GM21825 (cell line): ENCODE results near the gene TNS1.

ENCODE experiments used
- ATAC-seq: cut with Tn5 transposase; IDR thresholded peaks from one replicate; pipeline ENCODE4 v1.9.1; 2021; ENCODE audit warnings: mild to moderate bottlenecking, moderate library complexity; ENCODE audit not compliant: unreplicated experiment

TNS1 gene

DNA sequence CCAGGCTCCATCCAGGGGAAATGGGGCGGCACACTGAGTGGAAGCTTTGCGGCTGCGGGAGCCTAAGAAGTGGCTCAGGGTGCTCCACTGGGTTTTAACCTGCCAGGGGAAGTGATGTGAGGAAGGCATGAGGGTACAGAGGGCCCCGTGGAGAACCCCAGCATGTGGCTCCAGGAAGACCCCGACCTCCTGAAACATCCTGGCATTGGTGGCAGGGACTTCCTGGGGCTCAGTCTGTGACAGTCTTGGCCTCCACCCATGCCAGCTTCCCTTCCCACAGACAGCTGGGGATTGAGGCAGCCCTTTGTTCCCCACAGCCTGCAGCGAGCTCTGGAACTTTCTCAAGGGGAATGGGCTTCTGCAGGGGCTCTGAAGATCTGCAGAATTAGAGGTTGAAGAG lies 146.6 kb downstream of the TNS1 start:
- no peak for ATAC-seq

DNA sequence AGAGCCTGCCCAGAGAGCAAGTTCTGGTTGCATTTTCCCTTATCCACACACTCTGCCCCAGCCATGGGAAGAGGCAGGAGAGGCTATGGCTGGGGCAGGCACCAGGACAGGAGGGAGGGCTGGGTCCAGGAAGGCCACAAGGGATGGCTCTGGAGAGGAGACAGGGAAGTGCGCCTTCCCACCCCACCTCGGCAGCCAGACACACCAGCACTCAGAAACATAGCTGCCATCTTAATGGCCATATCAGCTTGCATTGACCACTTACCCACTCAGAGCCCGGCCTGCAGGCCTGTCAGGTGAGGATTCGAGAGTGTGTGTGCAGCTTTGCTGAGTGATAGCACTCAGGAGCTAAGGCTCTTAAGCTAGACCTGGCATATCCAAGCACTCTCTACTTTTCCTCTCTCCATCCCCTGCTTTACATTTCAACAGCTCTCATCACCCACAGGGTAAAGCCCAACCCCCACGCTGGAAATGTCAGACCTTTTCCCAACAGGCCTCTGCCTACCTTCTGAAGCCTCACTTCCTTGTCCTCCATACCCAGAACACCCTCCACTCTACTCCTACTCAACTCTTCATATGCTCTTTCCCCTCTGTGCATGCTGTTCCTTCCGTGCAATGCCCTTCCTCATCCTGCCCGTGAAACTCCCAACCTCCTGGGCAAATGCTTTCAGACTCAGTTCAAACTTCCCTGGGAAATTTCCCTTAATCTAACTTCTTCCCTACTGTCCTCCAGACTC lies 147.9 kb downstream of the TNS1 start:
- ATAC-seq: no peak

DNA sequence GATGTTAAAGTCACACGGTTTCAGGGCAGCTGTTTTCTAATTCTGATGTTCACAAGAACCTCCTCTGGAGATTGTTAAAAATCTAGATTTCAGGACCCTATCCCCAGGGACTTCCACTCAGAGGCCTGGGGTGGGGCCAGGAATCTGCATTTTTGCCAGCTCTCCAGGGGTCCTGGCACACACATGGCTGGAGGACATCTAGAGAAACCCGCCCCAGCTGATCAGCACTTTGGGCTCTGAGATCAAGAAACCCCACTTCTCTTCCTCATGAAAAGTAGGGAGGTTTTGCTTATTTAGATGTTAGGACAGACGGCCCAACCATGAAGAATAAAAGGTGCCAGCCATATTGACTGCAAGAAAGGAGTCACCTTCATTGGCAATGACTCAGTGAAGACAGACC lies 148.8 kb downstream of the TNS1 start:
- ATAC-seq: no peak

DNA sequence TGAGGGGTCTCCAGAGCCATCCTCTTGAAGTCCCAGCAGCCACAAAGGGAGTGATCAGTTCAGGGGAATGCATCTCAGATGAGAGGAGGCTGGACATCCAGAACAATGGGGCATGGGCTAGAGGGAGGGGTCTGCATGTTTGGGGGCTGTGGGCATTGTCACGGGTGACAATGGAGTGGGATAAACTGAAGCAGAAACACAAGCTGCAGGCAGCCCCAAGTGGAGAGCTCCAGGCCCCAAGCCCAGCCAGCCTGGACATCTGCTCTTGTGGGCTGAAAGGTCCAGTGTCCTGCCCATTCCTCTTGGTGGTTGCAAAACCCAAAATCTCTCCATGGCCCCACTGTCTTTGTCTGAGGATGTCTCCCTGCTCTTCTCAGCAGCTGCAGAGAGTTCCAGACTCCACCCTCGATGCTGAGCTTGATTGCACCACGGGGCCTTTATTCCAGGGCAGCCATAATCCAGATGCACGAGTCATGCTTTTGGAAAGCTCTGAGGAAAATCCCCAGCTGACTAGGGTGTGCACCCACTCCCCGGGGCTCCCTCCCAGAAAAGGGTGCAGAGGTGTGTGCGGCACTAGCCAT lies 149.4 kb downstream of the TNS1 start:
- ATAC-seq: no peak

DNA sequence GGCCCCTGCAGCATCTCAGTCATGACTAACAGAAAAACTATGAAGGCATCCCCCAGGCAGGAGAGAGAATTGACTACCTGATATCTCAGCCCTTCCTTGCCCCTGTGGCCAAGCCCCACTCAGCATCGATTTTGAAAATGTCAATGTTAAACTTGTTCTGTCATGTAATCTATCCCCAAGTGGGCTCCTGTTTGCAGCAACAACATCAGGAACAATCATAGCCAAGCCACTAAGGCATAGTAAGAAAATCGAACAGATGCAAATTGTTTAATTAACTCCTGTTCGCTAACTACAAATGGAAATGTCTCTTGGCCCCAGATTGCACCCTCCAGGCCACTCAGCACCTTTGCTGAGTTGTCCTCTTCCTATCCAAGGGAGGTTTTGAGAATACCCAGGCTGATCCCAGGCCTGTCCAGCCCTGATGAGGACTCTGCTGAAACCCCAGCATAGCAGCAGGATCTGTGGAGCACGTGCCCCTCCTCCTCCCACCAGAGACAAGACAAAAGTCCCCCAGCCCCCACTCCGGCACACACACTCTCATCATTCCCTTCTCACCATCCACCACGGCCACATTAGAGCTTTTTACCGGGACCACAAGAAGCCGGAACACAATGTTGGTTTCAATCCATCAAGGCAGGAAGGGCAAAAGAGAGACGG lies 150.1 kb downstream of the TNS1 start:
- ATAC-seq: no peak

DNA sequence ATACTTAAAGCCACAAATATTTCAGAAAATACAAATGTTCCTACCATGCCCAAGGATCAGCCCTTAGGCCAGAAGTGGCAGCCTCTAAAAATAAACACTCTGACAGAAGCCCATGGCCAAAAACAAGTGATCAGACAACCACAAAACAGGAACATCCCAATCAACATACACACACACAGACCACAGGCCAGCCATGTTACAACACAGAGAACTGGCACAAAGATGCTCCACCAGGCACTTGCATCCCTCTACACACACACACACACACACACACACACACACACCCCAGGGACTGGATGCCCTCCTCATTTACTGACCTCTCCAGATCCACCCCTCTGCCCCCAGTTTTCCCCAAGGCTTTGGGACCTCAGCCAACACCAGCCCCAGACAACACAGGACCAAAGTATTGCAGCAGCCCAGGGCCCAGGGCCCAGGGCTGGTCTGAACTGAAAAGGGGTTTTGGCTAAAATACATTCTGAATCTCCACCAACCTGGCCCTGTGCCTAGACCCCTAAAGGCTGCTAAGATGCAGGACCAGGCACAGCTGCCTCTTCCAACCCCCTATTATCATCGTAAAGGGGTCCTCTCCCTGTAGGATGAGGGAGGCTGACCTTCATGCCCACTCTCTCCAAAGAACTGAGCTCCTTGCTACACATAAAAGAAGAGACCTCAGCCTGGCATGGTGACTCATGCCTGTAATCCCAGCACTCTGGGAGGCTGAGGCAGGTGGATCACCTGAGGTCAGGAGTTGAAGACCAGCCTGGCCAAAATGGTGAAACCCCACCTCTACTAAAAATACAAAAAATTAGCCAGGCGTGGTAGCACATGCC lies 151.4 kb downstream of the TNS1 start:
- ATAC-seq: no peak

DNA sequence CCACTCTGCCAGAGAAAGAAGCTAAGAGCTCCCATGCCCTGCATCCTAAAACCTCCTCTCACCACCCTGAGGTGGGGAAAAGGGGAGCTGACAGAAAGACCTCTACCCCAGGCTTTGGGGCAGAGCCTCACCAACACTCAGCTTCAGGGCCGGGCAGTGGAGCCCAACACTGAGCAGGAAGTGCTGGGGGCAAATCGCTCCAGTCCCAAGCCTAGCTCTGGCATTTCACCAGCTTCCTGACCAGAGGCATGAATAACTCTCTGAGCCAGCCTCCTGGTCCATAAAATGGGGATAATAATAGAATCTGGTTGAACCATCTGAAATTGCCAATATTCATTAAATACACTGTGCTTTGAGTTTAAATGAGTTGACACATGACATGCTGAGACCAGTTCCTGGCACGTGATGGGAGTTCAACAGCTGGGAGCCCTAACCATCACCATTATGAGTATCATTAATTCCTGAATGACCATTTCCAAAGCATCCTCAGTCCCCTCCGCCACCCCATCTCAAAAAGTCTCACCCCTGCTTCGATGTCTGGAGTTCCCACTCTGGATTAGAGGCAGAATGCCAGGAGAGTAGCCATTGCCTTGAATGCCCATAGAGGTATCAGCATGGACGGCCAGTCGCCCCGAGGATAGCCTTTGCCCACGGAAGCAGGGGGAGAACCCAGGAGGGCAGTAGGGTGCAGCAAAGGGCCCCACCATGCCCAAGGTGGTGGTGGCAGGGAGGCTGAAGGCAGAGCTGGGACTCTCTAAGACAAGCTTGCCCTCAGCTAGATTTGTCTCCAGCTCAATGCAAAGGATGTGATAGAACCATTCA lies 153.4 kb downstream of the TNS1 start:
- ATAC-seq: no peak

DNA sequence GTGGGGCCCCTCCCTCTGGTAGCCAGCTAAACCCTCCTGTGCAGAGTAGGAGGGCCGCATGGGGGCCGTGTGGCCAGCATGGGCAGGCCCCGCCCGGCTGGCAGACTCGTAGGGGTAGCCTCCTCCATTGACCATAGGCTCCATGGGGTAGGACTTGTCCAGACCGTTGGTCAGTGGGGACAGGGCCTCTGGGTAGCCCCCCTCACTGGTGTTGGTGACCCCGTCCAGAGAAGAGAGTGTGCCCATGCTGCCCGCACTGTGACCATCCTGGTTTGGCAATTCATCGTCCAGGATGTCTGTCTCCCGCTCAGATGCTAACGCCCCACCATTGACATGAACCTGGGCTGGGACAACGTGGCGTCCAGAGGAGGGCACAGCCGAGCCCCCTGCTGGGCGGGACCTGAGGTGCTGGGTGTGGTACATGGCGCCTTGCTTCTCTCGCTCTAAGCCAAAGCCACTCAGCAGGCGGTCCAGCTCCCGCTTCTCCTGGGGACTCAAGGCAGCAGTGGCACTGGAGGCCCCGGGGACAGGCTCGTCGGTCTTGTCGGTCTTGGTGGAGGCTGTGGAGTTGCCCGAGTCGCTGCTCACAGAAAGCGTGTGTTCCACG lies 154.3 kb downstream of the TNS1 start:
- no peak for ATAC-seq

DNA sequence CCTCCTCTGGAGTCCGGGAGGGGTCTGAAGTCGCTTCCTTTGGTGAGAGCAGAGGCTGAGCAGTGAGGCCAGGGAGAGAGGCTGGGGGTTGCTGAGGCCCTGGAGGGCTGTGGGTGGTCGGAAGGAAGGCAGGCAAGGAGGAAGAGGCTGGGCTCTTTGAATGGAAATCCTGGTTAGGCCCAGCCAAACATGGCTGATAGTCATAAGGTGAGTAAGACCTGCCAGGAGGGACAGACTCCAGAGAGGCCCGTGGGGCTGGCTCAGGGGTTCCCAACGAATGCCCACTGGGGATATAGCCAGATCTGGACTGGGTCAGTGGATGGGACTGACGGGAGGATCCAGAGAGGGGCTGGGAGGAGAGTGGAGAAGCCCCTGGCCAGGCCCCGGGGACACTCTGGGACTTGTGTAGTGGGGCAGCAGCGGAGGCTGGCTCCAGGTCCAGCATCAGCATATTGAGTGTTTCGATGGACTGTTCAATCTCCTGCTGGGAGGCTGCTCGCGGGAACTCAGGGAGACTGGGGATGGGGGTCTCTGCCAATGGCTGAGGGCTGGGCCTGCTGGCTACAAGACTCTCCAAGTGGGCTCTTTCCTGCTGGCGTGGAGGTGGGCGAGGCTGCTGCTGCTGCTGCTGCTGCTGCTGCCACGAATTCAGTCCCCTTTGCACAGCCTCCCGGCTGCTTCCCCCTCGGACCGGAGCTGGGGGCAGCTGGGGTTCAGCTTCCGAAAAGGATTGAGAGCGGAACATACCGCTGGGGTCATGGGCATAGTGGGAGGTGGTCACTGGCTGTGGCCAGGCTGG lies 155.0 kb downstream of the TNS1 start:
- ATAC-seq: no peak

DNA sequence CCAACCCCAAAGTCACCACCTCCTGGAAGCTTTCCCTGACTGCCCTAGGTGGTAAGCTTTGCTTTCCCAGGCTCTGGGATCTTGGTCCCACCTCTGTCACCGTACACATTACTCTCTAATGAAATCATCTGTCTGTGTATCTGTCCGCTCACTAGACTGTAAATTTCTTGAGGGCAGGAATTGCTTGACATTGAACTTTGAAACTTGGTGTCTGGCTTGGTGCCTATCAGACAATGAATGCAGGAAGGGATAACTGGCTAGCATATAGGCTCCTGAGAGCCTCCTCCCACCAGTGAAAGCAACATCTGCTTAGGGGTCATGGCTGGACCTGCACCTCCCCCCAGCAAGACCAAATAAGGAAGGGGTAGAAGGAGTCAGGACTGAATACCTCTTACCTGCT lies 155.7 kb downstream of the TNS1 start:
- no peak for ATAC-seq

DNA sequence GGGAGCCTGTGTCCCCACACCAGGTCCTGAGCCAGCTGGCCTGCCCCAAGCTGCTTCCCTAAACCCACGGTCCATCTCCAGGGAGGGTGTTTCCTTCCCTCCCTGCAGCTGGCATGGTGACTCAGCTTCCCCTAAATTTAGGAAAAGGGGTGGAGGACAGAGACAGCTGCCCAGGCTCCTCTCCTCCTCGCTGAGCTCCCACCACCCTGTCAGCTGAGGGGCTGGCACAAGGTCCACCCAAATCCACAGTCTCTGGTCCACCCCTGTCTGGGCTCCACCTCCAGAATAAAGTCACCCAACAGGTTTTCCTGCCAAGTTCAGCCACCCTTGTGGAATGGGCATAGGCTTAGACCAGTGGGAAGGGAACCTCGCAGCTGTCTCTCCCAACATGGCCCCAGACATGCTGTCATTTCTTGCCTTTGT lies 156.5 kb downstream of the TNS1 start:
- ATAC-seq: no peak

DNA sequence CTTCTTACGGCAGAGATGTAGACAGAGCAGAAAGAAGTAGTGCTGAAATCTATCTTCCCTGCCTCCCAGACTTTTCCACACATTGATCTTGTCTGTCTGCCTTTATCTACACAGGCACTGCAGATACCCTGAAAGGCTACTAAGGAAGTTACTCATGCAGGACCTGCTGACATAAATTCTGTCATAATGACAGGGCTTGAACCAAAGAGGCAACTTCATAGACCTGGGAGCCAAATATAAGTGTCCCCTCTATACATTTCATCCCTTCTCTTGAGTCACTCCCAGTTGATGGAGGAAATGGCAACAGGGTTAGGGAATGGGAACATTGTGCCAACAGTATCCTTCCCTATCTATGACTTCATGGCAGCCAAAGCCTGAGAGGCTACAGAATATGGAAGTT lies 157.5 kb downstream of the TNS1 start:
- ATAC-seq: no peak

DNA sequence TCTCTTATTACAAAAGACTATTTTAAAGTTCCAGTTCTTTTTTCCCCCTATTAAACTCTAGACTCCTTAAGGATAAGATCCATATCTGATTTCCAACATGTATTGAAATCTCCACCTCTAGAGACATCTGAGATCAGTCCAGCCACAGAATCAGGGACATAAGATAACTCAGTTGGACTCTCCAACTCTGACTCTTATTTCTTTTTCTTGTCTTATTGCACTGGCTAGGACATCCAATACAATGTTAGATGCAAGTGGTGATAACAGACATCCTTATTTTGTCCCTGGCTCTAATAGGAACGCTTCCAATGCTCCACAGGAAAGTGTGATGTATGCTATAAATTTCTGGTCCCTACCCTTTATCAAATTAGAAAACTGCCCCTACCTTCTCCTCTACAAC lies 158.1 kb downstream of the TNS1 start:
- no peak for ATAC-seq

DNA sequence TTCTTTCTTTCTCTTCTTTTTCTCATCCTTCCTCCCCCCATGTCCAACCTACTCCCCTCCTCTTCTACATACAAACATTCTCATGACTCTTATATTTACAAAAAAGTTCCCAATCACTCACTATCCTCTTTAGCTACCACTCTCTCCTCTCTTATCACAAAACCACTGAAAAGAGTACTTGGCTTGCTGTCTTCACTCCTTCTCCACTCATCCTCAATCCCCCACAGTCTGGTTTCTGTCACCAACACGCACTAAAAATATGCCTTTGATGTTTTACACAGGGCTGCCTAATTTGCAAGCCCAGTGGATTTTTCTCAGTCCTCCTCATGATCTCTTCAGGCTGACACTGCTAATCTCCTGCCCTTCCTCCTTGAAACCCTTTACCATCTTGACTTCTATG lies 159.5 kb downstream of the TNS1 start:
- no peak for ATAC-seq

DNA sequence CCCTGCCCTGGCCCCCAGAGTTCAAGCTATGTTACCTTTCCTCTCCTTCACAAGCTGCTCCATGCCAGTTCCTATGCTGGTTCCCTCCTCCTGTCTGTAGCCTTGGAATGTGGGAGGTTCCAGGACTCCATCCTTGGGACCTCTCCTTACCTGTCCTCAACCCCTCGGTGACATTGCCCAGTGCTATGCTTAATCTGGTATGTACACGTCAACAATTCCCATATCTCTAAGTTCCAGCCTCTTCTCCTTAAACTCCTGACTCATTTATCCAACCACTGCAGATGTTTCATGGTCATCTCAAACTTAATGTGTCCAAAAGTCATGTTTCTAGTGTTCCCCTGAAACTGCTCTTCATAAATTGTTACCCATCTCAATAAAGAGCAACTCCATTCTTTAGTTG lies 160.8 kb downstream of the TNS1 start:
- no peak for ATAC-seq

DNA sequence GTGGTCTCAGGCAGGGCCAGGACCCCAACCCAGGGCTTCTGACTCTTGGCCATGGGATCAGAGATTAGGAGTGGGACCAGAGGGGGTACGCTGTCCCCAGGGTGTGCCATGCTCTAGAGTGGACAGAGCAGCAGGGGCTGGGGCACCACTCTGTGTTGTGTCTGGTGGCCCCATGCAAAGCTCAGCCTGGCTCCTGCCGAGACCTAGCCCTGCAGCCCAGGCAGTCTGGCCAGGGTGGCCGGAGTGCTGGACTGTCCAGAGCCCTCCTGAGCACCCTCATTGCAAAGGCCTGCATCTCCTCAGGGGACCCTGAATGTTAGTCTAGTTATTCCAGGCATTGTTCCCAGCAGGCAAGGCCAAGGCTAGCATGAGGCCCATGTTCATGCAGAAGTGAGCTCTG lies 162.3 kb downstream of the TNS1 start:
- ATAC-seq: no peak

DNA sequence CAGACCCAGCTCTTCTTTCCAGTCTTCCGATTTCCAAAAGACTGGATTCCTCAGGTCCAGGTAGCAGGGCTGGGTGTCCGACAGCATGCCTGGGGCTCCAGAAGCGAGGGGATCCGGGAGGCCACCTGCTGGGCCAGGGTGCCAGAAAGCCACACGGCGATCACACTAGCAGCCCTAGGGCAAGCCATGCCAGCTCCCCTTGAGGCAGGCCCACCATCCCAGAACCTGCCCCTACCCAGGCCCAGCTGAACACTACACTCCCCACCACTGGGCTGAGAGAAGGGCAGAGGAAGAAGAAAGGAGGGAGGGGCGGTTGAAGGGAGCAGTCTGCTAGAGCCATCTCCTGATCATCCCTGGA lies 163.1 kb downstream of the TNS1 start:
- no peak for ATAC-seq

DNA sequence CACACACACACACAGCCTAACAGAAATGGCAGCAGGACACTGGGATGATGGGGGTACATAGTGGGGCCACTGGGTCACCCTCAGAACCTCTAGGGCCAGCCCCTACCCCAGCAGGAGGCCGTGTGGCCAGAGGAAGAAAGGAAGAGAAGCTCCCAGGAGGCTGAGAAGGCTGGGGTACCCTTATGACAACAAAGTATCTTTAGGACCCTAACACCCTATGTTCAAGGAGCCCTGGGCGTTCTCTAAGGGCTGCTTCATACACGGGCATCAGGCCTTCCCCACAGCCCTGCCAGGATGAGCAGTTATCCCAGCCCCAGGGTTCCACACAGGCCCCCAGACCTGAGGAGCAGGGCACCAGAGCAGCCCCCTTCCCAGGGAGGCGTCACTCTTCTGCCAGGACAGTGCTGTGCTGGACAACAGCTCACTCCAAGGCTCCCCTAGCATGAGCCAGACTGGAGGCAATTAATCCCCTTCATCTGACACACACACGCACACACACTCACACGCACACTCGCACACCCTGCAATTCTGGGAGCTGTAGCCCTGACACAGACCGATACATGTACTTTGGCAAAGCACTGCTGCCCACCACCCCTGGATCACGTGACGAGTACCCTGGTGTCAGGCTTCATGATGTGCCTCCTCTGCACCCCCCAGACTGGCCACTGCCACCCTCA lies 163.6 kb downstream of the TNS1 start:
- no peak for ATAC-seq

DNA sequence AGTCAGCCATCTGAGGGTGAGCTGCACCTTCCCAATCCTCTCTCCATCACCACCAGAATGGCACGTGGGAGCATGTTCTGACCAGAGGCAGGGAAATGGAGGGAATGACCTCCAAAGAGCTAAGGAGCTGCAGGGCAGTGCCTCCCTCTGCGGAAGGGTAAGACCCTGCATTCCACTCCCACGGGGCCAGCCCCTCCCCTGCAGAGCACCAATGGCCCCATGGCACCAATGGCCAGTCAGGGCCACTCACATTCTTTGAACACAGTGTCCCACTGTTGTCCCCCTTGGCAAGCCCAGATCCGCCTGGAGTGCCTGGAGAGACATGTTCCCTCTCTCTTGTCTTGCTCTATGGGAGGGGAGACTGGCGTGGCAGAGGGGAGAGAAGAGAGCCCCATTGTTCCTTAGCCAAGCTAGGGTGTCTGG lies 164.4 kb downstream of the TNS1 start:
- no peak for ATAC-seq
